SJSA1 (cell line): ENCODE data around the gene DDAH1. TPM values are rescaled to one million over a fixed set of nuclear protein-coding genes. Genes with fewer than 3 reads are reported as not detected.

ENCODE experiments used
- DNase-seq, 2 experiments: peaks; one replicate each; pipeline ENCODE4 v3.0.0-alpha.2; 2015 to 2020; ENCODE audit warnings: low spot score in 2 of 2, low read depth in 1 of 2
- H3K27ac ChIP-seq: fragments of 250-450 bp; sonication (Bioruptor Pico); 2 replicates; pipeline ENCODE4 v1.5.1; 2020; ENCODE audit warnings: mild to moderate bottlenecking, moderate library complexity
- H3K27me3 ChIP-seq: fragments of 250-450 bp; sonication (Bioruptor Pico); replicated peaks from 2 replicates; pipeline ENCODE4 v1.5.1; 2020; ENCODE audit warnings: mild to moderate bottlenecking, moderate library complexity
- H3K36me3 ChIP-seq: fragments of 250-450 bp; sonication (Bioruptor Pico); 2 replicates; pipeline ENCODE4 v1.5.1; 2020; ENCODE audit warnings: mild to moderate bottlenecking
- H3K4me1 ChIP-seq: fragments of 250-450 bp; sonication (Bioruptor Pico); replicated peaks from 2 replicates; pipeline ENCODE4 v1.6.1; 2021; ENCODE audit warnings: mild to moderate bottlenecking
- H3K4me3 ChIP-seq: fragments of 250-450 bp; sonication (Bioruptor Pico); 2 replicates; pipeline ENCODE4 v1.5.1; 2020; ENCODE audit warnings: mild to moderate bottlenecking
- H3K9me3 ChIP-seq: fragments of 250-450 bp; sonication (Bioruptor Pico); replicated peaks from 2 replicates; pipeline ENCODE4 v1.5.1; 2020; ENCODE audit warnings: mild to moderate bottlenecking
- total RNA-seq: library from RNA; depleted of rRNA; stranded (reverse); fragments of >200 nt; shearing (Covaris generic); gene quantifications from 2 replicates; pipeline ENCODE4 v1.2.3, GENCODE V29; 2014

Gene DDAH1
- total RNA-seq, 1 experiment from 2014 or later: 108 TPM

GRCh38 chr1:85387781-85388180 lies 77.2 kb downstream of the DDAH1 start:
- Histone ChIP-seq H3K36me3 (peaks cover 43% of the 10 kb centered on the region), H3K9me3 (peaks cover 2% of the 10 kb centered on the region; the same call in 1 of the 2 replicates), H3K4me3 (no peak overlapping the region), H3K27ac (no peak overlapping the region), H3K4me1 (no peaks in the 10 kb centered on the region), H3K27me3 (no peaks in the 10 kb centered on the region)
- DNase-seq: no peak

DNA sequence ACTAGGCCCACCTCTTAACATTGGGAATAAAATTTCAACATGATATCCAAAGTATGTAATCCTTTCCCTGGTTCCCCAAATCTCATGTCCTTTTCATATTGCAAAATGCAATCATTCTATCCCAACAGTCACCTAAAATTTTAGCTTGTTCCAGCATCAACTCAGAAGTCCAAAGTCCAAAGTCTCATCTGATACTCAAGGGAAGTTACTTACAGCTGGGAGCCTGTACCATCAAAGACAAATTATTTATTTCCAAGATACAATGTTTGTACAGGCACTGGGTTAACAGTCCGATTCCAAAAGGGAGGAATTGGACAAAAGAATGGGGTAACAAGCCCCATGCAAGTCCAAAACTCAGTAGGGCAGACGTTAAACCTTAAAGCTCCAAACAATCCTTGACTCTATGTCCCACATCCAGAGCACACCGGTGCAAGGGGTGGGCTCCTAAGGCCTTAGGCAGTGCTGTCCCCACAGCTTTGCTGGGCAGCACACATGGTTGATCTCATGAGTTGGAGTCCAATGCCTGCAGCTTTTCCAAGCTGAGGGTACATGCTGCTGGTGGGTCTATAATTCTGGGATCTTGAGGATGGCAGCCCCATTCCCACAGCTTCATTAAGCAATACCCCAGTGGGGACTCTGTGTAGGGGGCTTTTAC lies 78.8 kb downstream of the DDAH1 start:
- no peaks in the 10 kb centered on the region for H3K27me3 ChIP-seq

DNA sequence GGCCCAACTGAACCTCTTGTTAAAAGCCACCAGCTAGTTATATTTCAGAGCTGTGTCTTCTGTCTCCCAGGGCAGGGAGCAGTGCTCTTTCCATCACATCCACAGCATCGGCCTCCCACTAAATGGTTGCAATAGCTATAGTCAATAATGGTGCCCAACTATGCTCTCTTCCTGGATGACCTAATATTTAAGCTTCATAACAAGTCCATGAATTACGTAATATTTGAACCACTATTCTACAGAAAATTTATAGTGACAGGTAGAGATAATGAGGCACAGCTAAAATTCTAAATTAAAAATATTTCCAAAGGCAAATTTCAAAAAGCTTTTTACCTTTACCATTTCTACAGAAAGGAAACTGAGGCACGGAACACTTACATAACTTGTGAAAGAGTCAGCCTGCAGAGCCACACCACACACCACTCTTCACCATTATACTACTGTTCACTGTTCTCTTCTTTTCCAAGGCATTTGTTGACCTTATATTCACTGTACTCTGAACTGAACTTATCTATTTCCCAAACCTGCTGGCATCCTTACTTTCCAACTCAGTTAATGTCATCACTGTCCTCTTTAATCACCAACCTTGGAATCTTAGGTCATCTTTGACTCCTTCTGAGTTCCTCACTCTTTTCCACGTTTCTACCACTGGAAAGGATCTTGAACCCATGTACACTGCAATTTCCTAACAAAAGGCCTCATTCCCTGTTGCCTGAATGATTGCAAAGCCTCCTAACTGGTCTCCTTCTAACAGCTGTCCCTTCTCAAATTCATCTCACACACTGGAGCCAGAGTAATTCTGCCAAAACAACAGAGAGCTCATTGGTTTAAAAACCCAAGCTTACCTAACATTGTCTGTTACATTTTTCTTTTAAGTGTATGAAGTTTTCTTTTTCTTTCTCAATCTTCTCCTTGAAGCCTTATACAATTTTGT lies 85.5 kb downstream of the DDAH1 start:
- Histone ChIP-seq H3K9me3 (peaks cover 2% of the 10 kb centered on the region; the same call in 1 of the 2 replicates), H3K27me3 (no peaks in the 10 kb centered on the region), H3K4me3 (no peak overlapping the region), H3K4me1 (peaks cover 7% of the 10 kb centered on the region), H3K36me3 (peaks cover 33% of the 10 kb centered on the region), H3K27ac (no peak overlapping the region)
- DNase-seq: no peak

More for the DNA sequence above, 78.8 kb downstream of the DDAH1 start:
- no peak overlapping the region for H3K4me3 ChIP-seq
- H3K36me3 ChIP-seq: peaks cover 54% of the 10 kb centered on the region
- no peaks in the 10 kb centered on the region for H3K4me1 ChIP-seq
- no peak overlapping the region for H3K27ac ChIP-seq
- DNase-seq: no peak
- peaks cover 2% of the 10 kb centered on the region; the same call in 1 of the 2 replicates for H3K9me3 ChIP-seq

DNA sequence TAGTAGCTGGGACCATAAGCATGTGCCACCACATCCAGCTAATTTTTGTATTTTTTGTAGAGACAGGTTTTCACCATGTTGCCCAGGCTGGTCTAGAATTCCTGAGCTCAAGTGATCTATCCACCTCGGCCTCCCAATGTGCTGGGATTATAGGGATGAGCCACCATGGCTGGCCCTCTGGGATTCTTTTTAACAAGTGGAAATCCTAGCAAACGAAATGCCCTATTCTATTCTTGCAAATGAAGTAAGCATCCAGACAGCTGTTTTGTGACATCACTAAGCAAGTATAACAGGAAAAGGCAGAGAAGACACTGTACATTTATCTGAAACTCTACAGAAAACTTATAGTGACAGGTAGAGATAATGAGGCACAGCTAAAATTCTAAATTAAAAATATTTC lies 86.4 kb downstream of the DDAH1 start:
- H3K9me3 ChIP-seq: 0 out of 2 replicates have a peak, but pooled peaks cover 2% of the 10 kb centered on the region
- DNase-seq: no peak
- peaks cover 23% of the 10 kb centered on the region for H3K36me3 ChIP-seq
- H3K27me3 ChIP-seq: no peaks in the 10 kb centered on the region
- no peak overlapping the region for H3K27ac ChIP-seq
- peaks cover 16% of the 10 kb centered on the region for H3K4me1 ChIP-seq
- H3K4me3 ChIP-seq: no peak overlapping the region

DNA sequence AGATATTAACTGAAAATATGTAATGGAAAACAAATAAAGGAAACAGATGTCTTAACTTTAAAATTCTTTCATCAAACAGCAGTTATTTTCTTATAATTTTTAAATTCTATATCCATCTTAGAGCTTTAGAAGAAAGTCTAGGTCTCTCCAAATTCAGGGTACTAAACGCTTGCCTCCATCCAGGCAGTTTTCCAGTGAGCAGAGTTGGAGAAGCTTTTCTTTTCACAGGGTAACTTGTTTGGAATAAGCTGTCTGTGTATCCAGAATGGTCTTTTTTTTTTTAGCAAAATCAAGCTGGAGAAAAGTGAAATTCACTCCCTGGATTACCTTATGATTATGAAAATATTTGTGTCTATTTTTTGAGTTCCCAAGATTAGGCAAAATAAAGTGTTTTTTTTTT lies 88.6 kb downstream of the DDAH1 start:
- no peak overlapping the region for H3K27ac ChIP-seq
- no peaks in the 10 kb centered on the region for H3K27me3 ChIP-seq
- H3K9me3 ChIP-seq: no peaks in the 10 kb centered on the region
- H3K4me3 ChIP-seq: no peak overlapping the region
- peaks cover 28% of the 10 kb centered on the region for H3K4me1 ChIP-seq
- H3K36me3 ChIP-seq: peaks cover 10% of the 10 kb centered on the region; the same call in 1 of the 2 replicates
- no peak for DNase-seq

DNA sequence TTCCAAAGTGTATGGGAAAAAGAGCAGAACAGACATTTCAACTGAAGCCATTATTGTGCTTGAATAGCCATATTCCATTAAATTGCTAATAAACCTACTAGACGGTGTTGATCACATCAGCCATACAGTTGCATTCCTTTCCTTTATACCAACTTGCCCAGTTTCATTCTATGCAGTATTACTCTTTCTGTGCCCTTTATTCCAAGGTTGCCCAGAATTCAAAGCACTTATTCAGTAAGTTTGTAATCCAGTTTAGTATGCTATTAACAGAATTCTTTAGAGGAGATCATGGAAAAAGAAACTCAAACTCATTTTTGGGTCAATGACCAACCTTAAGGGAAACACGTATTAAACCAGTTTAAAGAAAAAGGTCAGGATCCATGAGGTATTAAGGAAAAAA lies 89.5 kb downstream of the DDAH1 start:
- Histone ChIP-seq H3K9me3 (no peaks in the 10 kb centered on the region), H3K4me1 (peaks cover 28% of the 10 kb centered on the region), H3K36me3 (peaks cover 10% of the 10 kb centered on the region; the same call in 1 of the 2 replicates), H3K27ac (no peak overlapping the region), H3K27me3 (no peaks in the 10 kb centered on the region), H3K4me3 (no peak overlapping the region)
- DNase-seq: no peak

DNA sequence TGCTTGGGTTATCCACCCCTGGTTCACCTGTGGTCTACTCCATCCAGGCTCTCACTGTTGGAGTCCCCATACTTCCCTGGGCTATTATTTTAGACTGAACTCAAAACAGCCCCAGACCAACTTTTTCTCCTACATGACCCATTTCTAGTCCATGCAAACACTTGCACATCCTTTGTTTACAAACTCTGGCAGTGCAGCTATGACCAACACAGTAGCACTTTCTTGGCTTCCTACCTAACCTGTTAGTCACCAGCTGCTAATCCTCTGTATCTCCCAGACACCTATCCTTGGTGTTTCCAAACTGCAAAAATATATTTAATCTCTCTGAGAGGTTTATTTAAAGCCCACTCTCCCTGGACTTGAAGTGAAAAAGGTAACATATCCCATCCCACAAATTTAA lies 90.8 kb downstream of the DDAH1 start:
- H3K27me3 ChIP-seq: no peaks in the 10 kb centered on the region
- no peaks in the 10 kb centered on the region for H3K9me3 ChIP-seq
- peaks cover 28% of the 10 kb centered on the region for H3K4me1 ChIP-seq
- peaks cover 6% of the 10 kb centered on the region; the same call in 1 of the 2 replicates for H3K36me3 ChIP-seq
- no peak overlapping the region for H3K27ac ChIP-seq
- H3K4me3 ChIP-seq: no peak overlapping the region
- DNase-seq: peak; percentile 48 to 56

DNA sequence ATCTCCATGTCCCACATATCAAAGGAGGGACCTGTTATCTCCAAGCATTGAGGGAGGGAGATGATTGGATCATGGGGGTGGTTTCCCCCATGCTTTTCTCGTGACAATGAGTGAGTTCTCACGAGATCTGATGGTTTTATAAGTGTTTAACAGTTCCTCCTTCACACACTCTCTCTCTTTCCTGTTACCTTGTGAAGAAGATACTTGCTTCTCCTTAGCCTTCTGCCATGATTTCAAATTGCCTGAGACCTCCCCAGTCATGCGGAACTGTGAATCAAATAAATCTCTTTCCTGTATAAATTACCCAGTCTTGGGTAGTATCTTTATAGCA lies 91.6 kb downstream of the DDAH1 start:
- peak overlapping the region; percentile 18 for H3K27ac ChIP-seq

GRCh38 chr1:85372683-85373377 lies 92.1 kb downstream of the DDAH1 start:
- Histone ChIP-seq H3K4me3 (no peak overlapping the region), H3K27ac (peak overlapping the region; percentile 18), H3K27me3 (no peaks in the 10 kb centered on the region), H3K36me3 (peaks cover 6% of the 10 kb centered on the region; the same call in 1 of the 2 replicates), H3K4me1 (peaks cover 31% of the 10 kb centered on the region), H3K9me3 (no peaks in the 10 kb centered on the region)
- peak in 1 of 2 experiments; percentile 33 for DNase-seq

More for the DNA sequence above, 91.6 kb downstream of the DDAH1 start:
- H3K9me3 ChIP-seq: no peaks in the 10 kb centered on the region
- DNase-seq: no peak
- peaks cover 6% of the 10 kb centered on the region; the same call in 1 of the 2 replicates for H3K36me3 ChIP-seq
- no peaks in the 10 kb centered on the region for H3K27me3 ChIP-seq
- H3K4me1 ChIP-seq: peaks cover 28% of the 10 kb centered on the region
- H3K4me3 ChIP-seq: no peak overlapping the region

- no peaks in the 10 kb centered on the region for H3K27me3 ChIP-seq
- H3K4me3 ChIP-seq: no peak overlapping the region
- H3K27ac ChIP-seq: no peak overlapping the region
- peaks cover 11% of the 10 kb centered on the region for H3K36me3 ChIP-seq
- H3K9me3 ChIP-seq: no peaks in the 10 kb centered on the region
- H3K4me1 ChIP-seq: peaks cover 48% of the 10 kb centered on the region
- no peak for DNase-seq
Observed at GRCh38 chr1:85371021-85371420, 93.9 kb downstream of the DDAH1 start.

DNA sequence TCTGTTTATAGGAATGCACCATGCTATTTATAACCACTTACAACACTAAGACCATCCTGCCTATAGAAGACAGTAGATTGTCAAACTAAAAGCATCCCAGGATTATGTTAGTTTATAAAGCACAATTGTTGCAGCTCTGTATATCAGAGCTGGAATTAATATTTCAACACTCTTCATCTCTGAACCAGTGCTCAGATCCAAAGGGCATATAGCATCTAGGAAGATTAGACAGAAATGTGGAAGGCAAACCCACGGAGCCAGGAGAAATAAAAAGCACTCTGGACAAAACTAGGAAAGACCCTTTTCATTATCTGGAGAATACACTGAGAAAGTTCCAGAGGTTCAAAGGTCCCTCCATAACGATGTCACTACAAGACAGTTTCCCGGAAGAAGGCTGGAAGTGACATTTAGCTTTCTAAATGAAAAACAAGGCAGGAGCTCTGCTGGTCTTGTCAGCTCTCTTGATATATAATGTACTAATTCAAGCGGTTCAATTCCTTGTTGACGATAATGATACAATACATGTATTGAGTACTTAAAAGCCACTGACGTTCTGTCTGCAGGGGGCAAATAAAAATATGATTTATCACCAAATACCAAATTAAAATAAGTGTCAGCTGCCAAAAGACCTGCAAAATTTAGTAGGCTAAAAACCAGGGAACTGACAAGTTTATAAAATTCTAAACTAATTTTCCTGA lies 96.7 kb downstream of the DDAH1 start:
- Histone ChIP-seq H3K27me3 (no peaks in the 10 kb centered on the region), H3K27ac (no peak overlapping the region), H3K4me3 (no peak overlapping the region), H3K9me3 (no peaks in the 10 kb centered on the region), H3K4me1 (peaks cover 44% of the 10 kb centered on the region), H3K36me3 (peaks cover 9% of the 10 kb centered on the region)
- no peak for DNase-seq

DNA sequence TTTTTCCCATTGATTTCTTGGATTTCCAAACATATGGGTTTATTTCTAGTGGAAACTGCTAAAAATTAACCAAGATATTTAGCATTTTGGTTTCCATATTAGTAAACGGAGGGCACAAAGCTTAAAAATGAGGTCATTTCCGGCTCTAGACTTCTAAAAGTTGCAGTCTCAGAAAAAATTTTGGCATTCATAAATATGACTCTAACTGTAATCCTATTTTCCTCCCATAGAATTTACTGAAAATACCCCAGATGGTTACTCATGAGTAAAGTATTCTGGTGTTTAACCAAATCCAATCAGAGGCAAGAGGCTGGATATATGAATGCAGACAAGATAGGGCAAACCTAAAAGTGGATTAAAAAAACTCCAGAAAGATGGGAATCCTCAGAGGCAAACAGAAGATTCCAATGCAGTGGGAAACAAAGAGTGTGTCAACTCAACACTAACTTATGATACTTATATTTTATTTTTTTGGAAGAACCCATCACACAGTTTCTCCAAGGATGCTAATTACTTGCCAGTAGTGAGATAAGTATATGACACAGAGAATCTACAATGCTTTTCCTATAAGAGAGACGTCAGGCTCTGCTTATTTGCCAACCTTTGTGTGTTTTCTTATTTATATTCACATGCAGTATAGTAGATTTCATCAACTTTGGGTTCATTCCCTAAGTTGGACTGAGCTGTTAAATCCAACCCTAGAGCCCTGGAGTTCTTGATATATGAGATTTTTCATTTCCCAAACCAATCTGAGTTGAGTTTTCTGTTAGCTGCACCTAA lies 98.4 kb downstream of the DDAH1 start:
- H3K36me3 ChIP-seq: peaks cover 5% of the 10 kb centered on the region
- DNase-seq: peak in 1 of 2 experiments; percentile 91
- peak overlapping the region; percentile 98 for H3K27ac ChIP-seq
- peaks cover 42% of the 10 kb centered on the region for H3K4me1 ChIP-seq
- H3K9me3 ChIP-seq: no peaks in the 10 kb centered on the region
- no peaks in the 10 kb centered on the region for H3K27me3 ChIP-seq
- H3K4me3 ChIP-seq: no peak overlapping the region
